SJCRH30 (cell line): ENCODE results near the gene CACNG4. TPM values are rescaled to one million over a fixed set of nuclear protein-coding genes. Genes with fewer than 3 reads are reported as not detected.
A peak's percentile ranks its signal among the peaks of the same experiment; 100 is the strongest.

Experiments used
- DNase-seq, 2 experiments: peaks; one replicate each; pipeline ENCODE4 v3.0.0-alpha.2; 2015 to 2020
- H3K27ac ChIP-seq: fragments of 250-450 bp; sonication (Bioruptor Pico); 2 replicates; pipeline ENCODE4 v1.5.1; 2020; ENCODE audit warnings: mild to moderate bottlenecking, moderate library complexity
- H3K27me3 ChIP-seq: fragments of 250-450 bp; sonication (Bioruptor Pico); 2 replicates; pipeline ENCODE4 v1.5.1; 2020; ENCODE audit warnings: mild to moderate bottlenecking, moderate library complexity
- H3K36me3 ChIP-seq: fragments of 250-450 bp; sonication (Bioruptor Pico); 2 replicates; pipeline ENCODE4 v1.5.1; 2020; ENCODE audit warnings: mild to moderate bottlenecking, moderate library complexity
- H3K4me1 ChIP-seq: fragments of 250-450 bp; sonication (Bioruptor Pico); 2 replicates; pipeline ENCODE4 v1.5.1; 2020; ENCODE audit warnings: mild to moderate bottlenecking, moderate library complexity
- H3K4me3 ChIP-seq: fragments of 250-450 bp; sonication (Bioruptor Pico); 2 replicates; pipeline ENCODE4 v1.5.1; 2020; ENCODE audit warnings: mild to moderate bottlenecking, moderate library complexity
- H3K9me3 ChIP-seq: fragments of 250-450 bp; sonication (Bioruptor Pico); replicated peaks from 2 replicates; pipeline ENCODE4 v1.5.1; 2020; ENCODE audit warnings: mild to moderate bottlenecking, moderate library complexity
- total RNA-seq: library from RNA; depleted of rRNA; stranded (reverse); fragments of >200 nt; shearing (Covaris generic); gene quantifications from 2 replicates; pipeline ENCODE4 v1.2.3, GENCODE V29; 2014

CACNG4 gene
- total RNA-seq, 1 experiment from 2014 or later, result 0.49 TPM

- H3K4me1 ChIP-seq, result no peaks in the 10 kb centered on the region
Measured at GRCh38 chr17:66938656-66939055, 25.9 kb upstream of the CACNG4 start.

DNA sequence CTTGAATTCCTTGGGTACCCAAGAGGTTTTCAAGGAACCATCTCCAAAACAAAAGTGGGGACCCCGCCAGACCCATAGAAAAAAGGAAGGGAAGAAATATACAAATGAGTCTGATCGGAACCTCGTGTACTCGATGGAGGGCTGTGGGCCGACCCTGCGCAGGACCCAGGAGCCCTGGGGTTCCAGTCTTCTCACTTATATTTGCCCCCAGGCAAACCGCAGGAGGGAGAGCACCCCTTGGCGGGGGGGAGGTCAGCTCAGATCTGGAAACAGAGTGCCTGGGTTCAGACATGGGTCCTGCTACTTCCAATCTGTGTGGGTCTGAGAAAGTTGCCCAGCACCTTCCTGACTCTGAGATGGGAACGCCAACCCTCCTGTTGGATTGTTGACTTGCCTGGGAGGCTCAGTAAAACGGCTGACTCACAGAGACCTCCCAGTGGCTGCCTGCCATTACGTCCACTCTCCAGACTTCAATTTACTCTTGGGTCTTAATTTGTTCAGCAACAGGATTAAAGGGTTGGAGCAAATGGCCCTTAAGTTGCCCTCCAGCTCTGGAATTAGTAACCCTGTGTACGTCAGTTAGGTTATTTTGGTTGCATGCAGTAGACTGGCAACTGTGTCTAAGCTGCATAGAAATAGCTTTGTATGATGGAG lies 24.9 kb upstream of the CACNG4 start:
- no peaks in the 10 kb centered on the region for H3K4me1 ChIP-seq
- H3K27ac ChIP-seq, result no peak overlapping the region
- H3K4me3 ChIP-seq, result no peak overlapping the region
- H3K27me3 ChIP-seq, result no peaks in the 10 kb centered on the region
- 0 out of 2 replicates have a peak, but pooled peaks cover 3% of the 10 kb centered on the region for H3K9me3 ChIP-seq
- H3K36me3 ChIP-seq, result no peaks in the 10 kb centered on the region
- DNase-seq, result no peak

More at GRCh38 chr17:66938656-66939055, 25.9 kb upstream of the CACNG4 start:
- H3K4me3 ChIP-seq, result no peak overlapping the region
- H3K36me3 ChIP-seq, result no peaks in the 10 kb centered on the region
- 0 out of 2 replicates have a peak, but pooled peaks cover 3% of the 10 kb centered on the region for H3K9me3 ChIP-seq
- DNase-seq, result no peak
- no peaks in the 10 kb centered on the region for H3K27me3 ChIP-seq
- H3K27ac ChIP-seq, result no peak overlapping the region

DNA sequence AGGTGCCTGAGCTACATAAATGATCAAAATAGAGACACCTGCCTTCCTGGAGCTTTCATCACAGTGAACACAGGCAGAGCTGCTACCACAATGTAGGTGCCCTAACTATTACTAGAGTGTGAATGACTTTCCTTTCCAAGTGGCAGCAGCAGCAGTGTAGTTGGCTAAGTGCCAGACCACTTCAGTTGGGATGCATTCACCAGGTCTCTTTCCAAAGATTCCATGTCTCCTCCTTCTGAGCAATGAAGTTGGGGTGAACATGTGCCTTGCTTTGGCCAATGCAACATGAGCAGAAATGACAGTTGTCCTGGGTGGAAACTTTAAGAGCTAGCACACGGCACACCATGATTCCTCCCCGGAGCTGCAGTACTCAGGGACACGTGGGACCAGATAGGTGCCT lies 23.3 kb upstream of the CACNG4 start:
- DNase-seq, result no peak

DNA sequence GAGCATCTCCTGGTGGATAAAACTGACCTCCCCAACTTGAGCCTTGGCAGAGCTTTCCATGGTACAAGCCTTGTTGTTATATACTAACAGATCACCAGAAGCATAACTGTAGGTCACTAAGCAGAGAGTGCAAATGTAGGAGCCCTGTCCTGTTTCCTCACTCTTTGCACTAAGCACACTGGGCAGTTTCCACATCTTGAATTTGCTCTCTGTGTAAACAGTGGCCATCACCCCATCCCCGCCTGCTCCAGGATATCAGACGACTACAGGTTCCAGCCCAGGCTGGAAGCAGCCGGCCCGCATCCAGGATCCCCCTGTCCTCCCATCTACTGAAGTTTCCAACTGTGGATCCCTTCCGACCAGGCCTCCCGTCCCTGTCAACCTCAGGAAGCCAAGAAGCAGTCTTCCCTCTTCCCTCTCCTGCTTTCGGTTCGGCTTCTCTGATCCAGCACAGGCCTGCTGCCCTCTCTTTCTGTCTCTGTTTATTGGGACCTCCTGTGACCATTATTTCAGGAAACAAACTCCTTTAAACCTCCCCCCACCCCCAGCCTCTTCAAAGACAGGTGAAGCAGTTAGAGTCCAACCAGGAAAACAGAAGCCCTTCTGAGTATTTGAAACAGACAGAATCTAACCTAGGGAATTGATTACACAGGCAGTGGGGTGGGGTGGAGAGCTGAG lies 22.6 kb upstream of the CACNG4 start:
- H3K9me3 ChIP-seq, result no peaks in the 10 kb centered on the region
- no peaks in the 10 kb centered on the region for H3K27me3 ChIP-seq
- no peak overlapping the region for H3K27ac ChIP-seq
- no peaks in the 10 kb centered on the region for H3K36me3 ChIP-seq
- no peak for DNase-seq
- H3K4me3 ChIP-seq, result no peak overlapping the region
- no peaks in the 10 kb centered on the region for H3K4me1 ChIP-seq

More for the DNA sequence above, 23.3 kb upstream of the CACNG4 start:
- H3K9me3 ChIP-seq, result no peaks in the 10 kb centered on the region
- H3K27ac ChIP-seq, result no peak overlapping the region
- H3K27me3 ChIP-seq, result no peaks in the 10 kb centered on the region
- H3K4me3 ChIP-seq, result no peak overlapping the region
- no peaks in the 10 kb centered on the region for H3K4me1 ChIP-seq
- H3K36me3 ChIP-seq, result no peaks in the 10 kb centered on the region

- no peaks in the 10 kb centered on the region for H3K36me3 ChIP-seq
- DNase-seq, result no peak
- no peaks in the 10 kb centered on the region for H3K27me3 ChIP-seq
- peaks cover 5% of the 10 kb centered on the region for H3K4me1 ChIP-seq
- no peak overlapping the region for H3K27ac ChIP-seq
- no peaks in the 10 kb centered on the region for H3K9me3 ChIP-seq
- H3K4me3 ChIP-seq, result no peak overlapping the region
Measured at GRCh38 chr17:66942451-66943264, 21.8 kb upstream of the CACNG4 start.

GRCh38 chr17:66943484-66943883 lies 21.0 kb upstream of the CACNG4 start:
- H3K27ac ChIP-seq, result no peak overlapping the region
- H3K4me3 ChIP-seq, result no peak overlapping the region
- peaks cover 13% of the 10 kb centered on the region for H3K4me1 ChIP-seq
- no peaks in the 10 kb centered on the region for H3K9me3 ChIP-seq
- no peaks in the 10 kb centered on the region for H3K27me3 ChIP-seq
- no peak for DNase-seq
- no peaks in the 10 kb centered on the region for H3K36me3 ChIP-seq

DNA sequence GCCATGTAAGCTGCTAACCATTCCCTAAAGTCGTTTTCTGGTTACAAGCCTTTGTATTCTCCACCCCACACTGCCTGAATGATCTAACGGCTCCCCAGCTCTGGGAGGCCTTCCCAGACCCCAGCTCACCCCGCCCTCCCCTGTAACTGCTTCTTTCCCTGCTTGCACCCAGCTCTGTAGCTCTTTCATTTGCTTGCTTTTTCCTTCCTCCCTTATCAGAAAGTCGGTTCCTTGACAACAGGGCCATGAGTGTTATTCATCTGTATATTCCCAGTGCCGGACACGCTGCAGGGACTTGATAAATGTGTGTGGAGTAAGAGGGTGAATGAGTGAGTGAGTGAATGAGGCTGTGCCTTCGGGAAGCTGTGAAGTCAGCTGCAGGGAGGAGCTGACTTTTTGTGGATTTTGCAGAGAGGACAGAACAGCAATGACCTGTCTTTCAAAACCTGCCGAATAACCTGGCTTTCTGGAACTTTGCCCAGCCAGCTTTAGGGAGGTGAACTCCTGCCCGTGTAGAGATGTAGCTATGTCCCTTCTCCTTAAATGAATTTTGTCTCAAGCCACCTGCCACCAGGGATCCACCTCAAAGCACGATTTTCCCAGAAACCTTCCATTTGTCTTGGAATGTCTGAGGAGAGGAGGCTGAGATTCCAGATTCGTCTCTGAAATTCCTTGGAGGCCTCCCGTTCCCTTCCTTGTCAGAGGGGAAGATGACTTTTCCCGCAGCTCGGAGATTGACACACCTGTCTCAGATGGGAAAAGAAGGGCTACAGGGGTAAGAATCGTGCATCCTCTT lies 20.0 kb upstream of the CACNG4 start:
- DNase-seq, result no peak
- Histone ChIP-seq H3K4me1 (peaks cover 13% of the 10 kb centered on the region), H3K27me3 (no peaks in the 10 kb centered on the region), H3K9me3 (no peaks in the 10 kb centered on the region), H3K27ac (no peak overlapping the region), H3K36me3 (no peaks in the 10 kb centered on the region), H3K4me3 (no peak overlapping the region)

DNA sequence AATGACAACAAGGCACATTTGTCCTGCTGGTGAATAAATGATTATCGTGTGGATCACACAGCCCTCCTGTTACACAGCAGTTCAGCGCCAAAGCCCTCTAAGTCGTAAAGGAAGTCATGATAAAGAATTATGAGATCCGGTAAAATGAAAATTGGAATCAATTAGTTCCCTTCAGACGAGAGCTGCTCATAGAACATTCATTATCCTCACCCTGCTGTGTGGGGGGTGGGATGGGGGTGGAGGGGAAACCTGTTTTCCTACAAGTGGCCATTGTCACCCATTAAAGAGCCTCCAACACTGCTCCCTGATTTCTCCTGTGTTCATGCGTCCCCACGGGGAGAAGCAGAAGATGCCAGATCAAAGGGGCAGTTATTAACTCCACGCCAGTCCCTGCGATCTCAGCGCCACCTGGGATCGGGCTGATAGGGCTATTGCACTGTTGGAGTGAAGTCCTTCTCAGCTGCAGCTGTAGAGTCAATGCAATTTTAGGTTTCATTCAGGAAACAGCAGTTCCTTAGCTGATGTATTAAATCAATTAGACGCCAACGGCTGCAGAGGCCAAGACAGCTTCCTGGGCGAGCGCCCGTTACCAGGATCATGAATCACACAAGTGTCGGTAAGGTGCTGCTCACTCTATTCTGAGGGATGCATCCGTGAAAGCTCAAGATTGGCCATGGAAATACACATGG lies 19.2 kb upstream of the CACNG4 start:
- Histone ChIP-seq H3K27me3 (no peaks in the 10 kb centered on the region), H3K4me3 (no peak overlapping the region), H3K9me3 (no peaks in the 10 kb centered on the region; the same call in 1 of the 2 replicates), H3K4me1 (peaks cover 13% of the 10 kb centered on the region), H3K27ac (no peak overlapping the region), H3K36me3 (no peaks in the 10 kb centered on the region)
- no peak for DNase-seq

DNA sequence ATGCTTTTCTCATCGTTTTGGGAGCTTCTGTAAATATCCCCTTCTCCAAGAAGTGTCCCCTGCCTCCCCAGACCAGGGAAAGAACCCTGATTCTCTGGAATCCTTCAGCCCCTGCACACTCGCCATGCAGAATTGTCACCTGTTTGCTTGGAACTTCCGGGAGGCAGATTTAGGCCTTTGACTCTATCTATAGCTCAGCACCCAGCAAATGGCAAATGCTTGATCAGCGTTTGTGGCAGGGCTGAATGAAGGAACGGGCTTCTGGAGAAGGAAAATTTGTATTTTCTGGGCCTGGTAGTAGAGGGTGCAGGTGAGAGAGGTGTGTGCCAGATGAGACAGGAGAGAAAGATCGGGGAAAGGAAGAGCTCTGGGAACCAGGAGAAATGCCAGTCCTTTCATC lies 18.3 kb upstream of the CACNG4 start:
- no peak overlapping the region for H3K27ac ChIP-seq
- DNase-seq, result no peak

DNA sequence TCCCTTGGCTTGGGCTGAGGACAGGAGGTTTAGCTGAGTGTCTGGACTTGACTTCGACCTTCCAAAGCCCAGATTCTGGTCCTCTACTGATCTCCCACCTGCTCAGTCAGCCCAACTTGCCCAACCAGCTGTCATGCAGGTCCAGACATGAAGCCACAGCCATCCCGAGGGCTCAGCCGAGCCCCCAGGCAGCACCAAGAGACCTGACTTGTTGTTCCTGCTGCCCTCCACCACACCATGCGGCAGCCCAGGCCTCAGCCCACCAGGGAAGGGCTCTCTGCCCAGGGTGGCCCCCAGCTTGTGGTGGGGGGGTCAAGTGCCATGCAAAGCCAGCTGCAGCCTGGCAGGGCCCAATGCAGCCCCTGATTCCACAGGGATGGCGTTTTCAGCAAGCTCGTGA lies 17.2 kb upstream of the CACNG4 start:
- H3K36me3 ChIP-seq, result no peaks in the 10 kb centered on the region
- no peaks in the 10 kb centered on the region for H3K27me3 ChIP-seq
- DNase-seq, result peak in 1 of 2 experiments; percentile 31
- H3K27ac ChIP-seq, result peak overlapping the region; percentile 50; the same call in 1 of the 2 replicates
- no peaks in the 10 kb centered on the region; the same call in 1 of the 2 replicates for H3K9me3 ChIP-seq
- no peak overlapping the region for H3K4me3 ChIP-seq
- H3K4me1 ChIP-seq, result peaks cover 20% of the 10 kb centered on the region

More for the DNA sequence above, 18.3 kb upstream of the CACNG4 start:
- Histone ChIP-seq H3K9me3 (no peaks in the 10 kb centered on the region; the same call in 1 of the 2 replicates), H3K36me3 (no peaks in the 10 kb centered on the region), H3K4me3 (no peak overlapping the region), H3K27me3 (no peaks in the 10 kb centered on the region), H3K4me1 (peaks cover 13% of the 10 kb centered on the region)

DNA sequence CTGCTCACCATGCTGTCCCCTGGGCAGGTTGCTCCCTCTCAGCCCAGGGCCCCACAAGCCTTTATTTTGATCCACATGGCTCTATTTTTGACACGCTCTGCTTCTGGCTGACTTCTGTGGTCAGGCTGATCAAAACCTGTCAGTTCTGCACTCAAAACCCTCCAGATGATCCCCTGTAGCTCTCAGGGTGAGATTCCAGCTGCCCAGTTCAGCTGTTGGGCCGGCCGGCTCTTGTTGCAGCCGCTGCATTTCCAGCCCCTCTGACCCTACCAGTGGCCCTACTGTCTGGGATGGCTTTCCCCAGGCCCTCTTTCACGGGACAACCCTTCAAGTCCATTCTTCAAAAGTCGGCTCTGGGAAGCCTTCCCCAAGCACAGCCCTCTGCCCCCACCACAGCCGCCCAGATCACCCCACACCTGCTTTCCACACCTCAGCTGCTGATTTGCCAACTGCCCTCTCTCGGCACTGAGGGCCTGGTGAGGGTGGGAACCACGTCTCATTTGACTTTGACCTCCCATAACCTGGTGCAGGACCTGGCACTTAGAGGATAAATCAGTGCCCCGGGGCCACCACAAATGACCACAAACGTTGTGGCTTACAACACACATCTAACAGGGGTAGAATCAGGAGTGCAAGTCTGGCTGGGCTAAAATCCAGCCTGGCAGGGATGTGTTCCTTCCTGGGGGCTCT lies 16.3 kb upstream of the CACNG4 start:
- no peaks in the 10 kb centered on the region for H3K27me3 ChIP-seq
- DNase-seq, result peak; percentile 49 to 65
- no peak overlapping the region for H3K4me3 ChIP-seq
- no peaks in the 10 kb centered on the region; the same call in 1 of the 2 replicates for H3K9me3 ChIP-seq
- peaks cover 28% of the 10 kb centered on the region for H3K4me1 ChIP-seq
- peak overlapping the region; percentile 50 for H3K27ac ChIP-seq
- H3K36me3 ChIP-seq, result no peaks in the 10 kb centered on the region

GRCh38 chr17:66949501-66949900 lies 15.0 kb upstream of the CACNG4 start:
- H3K4me1 ChIP-seq, result peaks cover 28% of the 10 kb centered on the region
- H3K27ac ChIP-seq, result no peak overlapping the region
- H3K9me3 ChIP-seq, result no peaks in the 10 kb centered on the region; the same call in 1 of the 2 replicates
- H3K27me3 ChIP-seq, result no peaks in the 10 kb centered on the region
- H3K36me3 ChIP-seq, result no peaks in the 10 kb centered on the region
- DNase-seq, result no peak
- no peak overlapping the region for H3K4me3 ChIP-seq

- H3K27ac ChIP-seq, result no peak overlapping the region
- H3K4me3 ChIP-seq, result no peak overlapping the region
- no peaks in the 10 kb centered on the region; the same call in 1 of the 2 replicates for H3K9me3 ChIP-seq
- DNase-seq, result no peak
- peaks cover 28% of the 10 kb centered on the region for H3K4me1 ChIP-seq
- no peaks in the 10 kb centered on the region for H3K36me3 ChIP-seq
- no peaks in the 10 kb centered on the region for H3K27me3 ChIP-seq
Measured at GRCh38 chr17:66950325-66950724, 14.2 kb upstream of the CACNG4 start.
